Amygdala (tissue), 56 donors: ENCODE measurements around the gene FBN3.

Source experiments
- DNase-seq, 56 donors: peaks; one replicate each; lab custom pipeline; 2025; lab: John Stamatoyannopoulos, UW

The FBN3 gene

GRCh38 chr19:8069096-8069973 lies 80.1 kb downstream of the FBN3 start:
- DNase-seq = peak in 12 of 56 donors; percentile 3 to 40 (median 14)

- DNase-seq = no peak
These were observed 83.5 kb downstream of the FBN3 start for GRCh38 chr19:8065875-8066261.

- peak in 2 of 56 donors; percentile 7 to 14 for DNase-seq
These were observed 84.2 kb downstream of the FBN3 start for GRCh38 chr19:8064911-8065874.

GRCh38 chr19:8057545-8058270 lies 91.7 kb downstream of the FBN3 start:
- no peak for DNase-seq

- no peak for DNase-seq
These were observed 92.9 kb downstream of the FBN3 start for GRCh38 chr19:8056533-8056932.

GRCh38 chr19:8054169-8054568 lies 95.2 kb downstream of the FBN3 start:
- no peak for DNase-seq

- no peak for DNase-seq
These were observed 96.9 kb downstream of the FBN3 start, which contains the start of gene CCL25 for GRCh38 chr19:8052464-8052859. CCL25 (plus strand) TSS chr19:8052760; CDS start chr19:8053050, 290 bp downstream.

GRCh38 chr19:8050274-8051096 lies 98.9 kb downstream of the FBN3 start:
- peak in 48 of 56 donors; percentile 7 to 91 (median 48) for DNase-seq

GRCh38 chr19:8046569-8047165 lies 102.7 kb downstream of the FBN3 start:
- no peak for DNase-seq

- no peak for DNase-seq
These were observed 103.4 kb downstream of the FBN3 start for GRCh38 chr19:8045872-8046568.

GRCh38 chr19:8044018-8044417 lies 105.4 kb downstream of the FBN3 start:
- peak in 1 of 56 donors; percentile 5 for DNase-seq

GRCh38 chr19:8042900-8043299 lies 106.5 kb downstream of the FBN3 start:
- no peak for DNase-seq

GRCh38 chr19:8041531-8041931 lies 107.9 kb downstream of the FBN3 start:
- no peak for DNase-seq

GRCh38 chr19:8039231-8039630 lies 110.2 kb downstream of the FBN3 start:
- no peak for DNase-seq

GRCh38 chr19:8038815-8039214 lies 110.6 kb downstream of the FBN3 start:
- DNase-seq = no peak

GRCh38 chr19:8036434-8037099 lies 112.8 kb downstream of the FBN3 start:
- DNase-seq = no peak

- no peak for DNase-seq
These were observed 115.2 kb downstream of the FBN3 start for GRCh38 chr19:8034178-8034525.
